ENCODE measurements around the gene OR4K13. TPM values are rescaled to one million over a fixed set of nuclear protein-coding genes. Genes with fewer than 3 reads are reported as not detected.

Gene OR4K13
- total and polyA plus RNA-seq, 4 donors, result not detected

DNA sequence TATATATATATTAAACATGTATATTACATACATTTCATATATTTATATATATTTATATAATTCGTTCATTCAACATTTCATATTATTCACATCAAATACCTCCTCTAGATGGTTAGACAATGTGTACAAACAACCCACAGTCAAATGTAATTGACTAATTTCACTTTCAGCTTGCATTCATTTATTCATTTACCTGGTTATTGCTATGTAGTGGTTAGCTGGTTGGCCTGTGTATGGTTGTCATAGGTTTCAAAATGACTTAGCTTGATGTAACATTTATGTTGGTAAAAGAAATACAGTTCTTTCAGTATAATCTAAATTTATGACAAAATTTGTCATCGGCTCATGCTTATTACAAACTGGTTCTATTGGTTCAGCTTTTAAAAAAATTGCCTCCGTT, 389 bp downstream of the OR4K13 start:
- no peak overlapping the region for H3K9ac ChIP-seq (ENCODE audit: low read depth in 1 of 2, low read length in 2 of 2)
- no peak overlapping the region for H3K4me3 ChIP-seq (ENCODE audit: low read depth in 1 of 3, low read length in 3 of 3)
- no peak overlapping the region for H3K27ac ChIP-seq (ENCODE audit: low read depth in 1 of 2, low read length in 2 of 2)
- H3K36me3 ChIP-seq (ENCODE audit: control insufficient read depth in 4 of 4, insufficient read depth in 3 of 4, low read depth in 1 of 4, low read length in 3 of 4), result no peaks in the 10 kb centered on the region
- no peak for DNase-seq (ENCODE audit: low spot score)
- no peak for TF ChIP-seq GABPA (IDR thresholded peaks at IDR 0.05 in 1 of 2, conservative IDR thresholded peaks at IDR 0.05 in 1 of 2)
- TF ChIP-seq, protein P1, sequence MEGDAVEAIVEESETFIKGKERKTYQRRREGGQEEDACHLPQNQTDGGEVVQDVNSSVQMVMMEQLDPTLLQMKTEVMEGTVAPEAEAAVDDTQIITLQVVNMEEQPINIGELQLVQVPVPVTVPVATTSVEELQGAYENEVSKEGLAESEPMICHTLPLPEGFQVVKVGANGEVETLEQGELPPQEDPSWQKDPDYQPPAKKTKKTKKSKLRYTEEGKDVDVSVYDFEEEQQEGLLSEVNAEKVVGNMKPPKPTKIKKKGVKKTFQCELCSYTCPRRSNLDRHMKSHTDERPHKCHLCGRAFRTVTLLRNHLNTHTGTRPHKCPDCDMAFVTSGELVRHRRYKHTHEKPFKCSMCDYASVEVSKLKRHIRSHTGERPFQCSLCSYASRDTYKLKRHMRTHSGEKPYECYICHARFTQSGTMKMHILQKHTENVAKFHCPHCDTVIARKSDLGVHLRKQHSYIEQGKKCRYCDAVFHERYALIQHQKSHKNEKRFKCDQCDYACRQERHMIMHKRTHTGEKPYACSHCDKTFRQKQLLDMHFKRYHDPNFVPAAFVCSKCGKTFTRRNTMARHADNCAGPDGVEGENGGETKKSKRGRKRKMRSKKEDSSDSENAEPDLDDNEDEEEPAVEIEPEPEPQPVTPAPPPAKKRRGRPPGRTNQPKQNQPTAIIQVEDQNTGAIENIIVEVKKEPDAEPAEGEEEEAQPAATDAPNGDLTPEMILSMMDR (IDR thresholded peaks at IDR 0.05; ENCODE audit: low read depth, low read length, missing input control), result no peak
- TF ChIP-seq, protein P2, sequence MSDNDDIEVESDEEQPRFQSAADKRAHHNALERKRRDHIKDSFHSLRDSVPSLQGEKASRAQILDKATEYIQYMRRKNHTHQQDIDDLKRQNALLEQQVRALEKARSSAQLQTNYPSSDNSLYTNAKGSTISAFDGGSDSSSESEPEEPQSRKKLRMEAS (IDR thresholded peaks at IDR 0.05), result no peak
- no peak for TF ChIP-seq RAD21 (IDR thresholded peaks at IDR 0.05)
- no peak for TF ChIP-seq JUND (IDR thresholded peaks at IDR 0.05)
- TF ChIP-seq FOXA1 (IDR thresholded peaks at IDR 0.05), result no peak
- TF ChIP-seq, protein P3, sequence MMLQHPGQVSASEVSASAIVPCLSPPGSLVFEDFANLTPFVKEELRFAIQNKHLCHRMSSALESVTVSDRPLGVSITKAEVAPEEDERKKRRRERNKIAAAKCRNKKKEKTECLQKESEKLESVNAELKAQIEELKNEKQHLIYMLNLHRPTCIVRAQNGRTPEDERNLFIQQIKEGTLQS (IDR thresholded peaks at IDR 0.05), result no peak
- no peak for TF ChIP-seq FOXA2 (IDR thresholded peaks at IDR 0.05)
- TF ChIP-seq, protein P4, sequence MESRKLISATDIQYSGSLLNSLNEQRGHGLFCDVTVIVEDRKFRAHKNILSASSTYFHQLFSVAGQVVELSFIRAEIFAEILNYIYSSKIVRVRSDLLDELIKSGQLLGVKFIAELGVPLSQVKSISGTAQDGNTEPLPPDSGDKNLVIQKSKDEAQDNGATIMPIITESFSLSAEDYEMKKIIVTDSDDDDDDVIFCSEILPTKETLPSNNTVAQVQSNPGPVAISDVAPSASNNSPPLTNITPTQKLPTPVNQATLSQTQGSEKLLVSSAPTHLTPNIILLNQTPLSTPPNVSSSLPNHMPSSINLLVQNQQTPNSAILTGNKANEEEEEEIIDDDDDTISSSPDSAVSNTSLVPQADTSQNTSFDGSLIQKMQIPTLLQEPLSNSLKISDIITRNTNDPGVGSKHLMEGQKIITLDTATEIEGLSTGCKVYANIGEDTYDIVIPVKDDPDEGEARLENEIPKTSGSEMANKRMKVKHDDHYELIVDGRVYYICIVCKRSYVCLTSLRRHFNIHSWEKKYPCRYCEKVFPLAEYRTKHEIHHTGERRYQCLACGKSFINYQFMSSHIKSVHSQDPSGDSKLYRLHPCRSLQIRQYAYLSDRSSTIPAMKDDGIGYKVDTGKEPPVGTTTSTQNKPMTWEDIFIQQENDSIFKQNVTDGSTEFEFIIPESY (IDR thresholded peaks at IDR 0.05), result no peak
- TF ChIP-seq RXRA (IDR thresholded peaks at IDR 0.05), result no peak
- TF ChIP-seq NR2F2 (IDR thresholded peaks at IDR 0.05), result no peak
- no peak for TF ChIP-seq HNF4A (conservative IDR thresholded peaks at IDR 0.05)
- TF ChIP-seq EGR1 (IDR thresholded peaks at IDR 0.05; ENCODE audit: low read depth in 2 of 2), result no peak
- TF ChIP-seq SP1 (IDR thresholded peaks at IDR 0.05), result no peak
- TF ChIP-seq YY1 (IDR thresholded peaks at IDR 0.05), result no peak
- H3K4me1 ChIP-seq (ENCODE audit: control insufficient read depth in 4 of 4, insufficient read depth in 4 of 4, low read length in 3 of 4), result no peaks in the 10 kb centered on the region
- H3K27me3 ChIP-seq (ENCODE audit: control insufficient read depth in 4 of 4, insufficient read depth in 4 of 4, low read length in 3 of 4), result no peaks in the 10 kb centered on the region
- WGBS, result 63% methylated on average over 3 of the region's 3 CpGs
- no peaks in the 10 kb centered on the region for H3K9me3 ChIP-seq (ENCODE audit: control insufficient read depth in 4 of 4, low read length in 3 of 4)

DNA sequence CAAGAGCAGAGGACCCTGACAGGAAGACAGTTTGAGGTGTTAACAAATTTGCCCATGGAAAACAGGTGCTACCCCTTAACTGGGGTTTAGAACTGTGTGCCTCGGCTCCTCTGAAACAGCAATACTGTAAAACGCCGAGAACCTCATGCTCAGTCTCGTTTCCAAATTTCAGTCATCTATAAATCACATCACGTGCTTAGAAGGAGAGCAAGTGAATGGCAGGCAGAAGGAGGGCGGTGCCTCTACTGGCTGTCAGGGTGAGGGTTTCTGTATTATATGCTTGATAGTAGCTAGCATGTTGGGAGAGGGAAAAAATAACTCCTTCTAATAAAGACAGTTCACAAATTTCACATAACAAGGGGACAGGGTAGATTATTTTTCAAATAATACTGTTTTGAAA, 4.8 kb downstream of the OR4K13 start:
- Histone ChIP-seq H3K4me1 (ENCODE audit: control insufficient read depth in 4 of 4, insufficient read depth in 4 of 4, low read length in 3 of 4) (no peaks in the 10 kb centered on the region), H3K27me3 (ENCODE audit: control insufficient read depth in 4 of 4, insufficient read depth in 4 of 4, low read length in 3 of 4) (no peaks in the 10 kb centered on the region), H3K27ac (ENCODE audit: low read depth in 1 of 2, low read length in 2 of 2) (no peak overlapping the region), H3K4me3 (ENCODE audit: low read depth in 1 of 3, low read length in 3 of 3) (no peak overlapping the region), H3K36me3 (ENCODE audit: control insufficient read depth in 4 of 4, insufficient read depth in 3 of 4, low read depth in 1 of 4, low read length in 3 of 4) (no peaks in the 10 kb centered on the region), H3K9me3 (ENCODE audit: control insufficient read depth in 4 of 4, low read length in 3 of 4) (no peaks in the 10 kb centered on the region), H3K9ac (ENCODE audit: low read depth in 1 of 2, low read length in 2 of 2) (no peak overlapping the region)
- TF ChIP-seq HNF4G (IDR thresholded peaks at IDR 0.05) (no peak), FOXA1 (IDR thresholded peaks at IDR 0.05) (no peak), RXRA (IDR thresholded peaks at IDR 0.05) (no peak), RAD21 (IDR thresholded peaks at IDR 0.05) (no peak), EGR1 (IDR thresholded peaks at IDR 0.05; ENCODE audit: low read depth in 2 of 2) (no peak), HNF4A (conservative IDR thresholded peaks at IDR 0.05) (no peak), JUND (IDR thresholded peaks at IDR 0.05) (no peak), YY1 (IDR thresholded peaks at IDR 0.05) (no peak), NR2F2 (IDR thresholded peaks at IDR 0.05) (no peak), FOXA2 (IDR thresholded peaks at IDR 0.05) (no peak), GABPA (IDR thresholded peaks at IDR 0.05 in 1 of 2, conservative IDR thresholded peaks at IDR 0.05 in 1 of 2) (no peak), SP1 (IDR thresholded peaks at IDR 0.05) (no peak), TAF1 (conservative IDR thresholded peaks at IDR 0.05) (no peak)
- TF ChIP-seq, protein P4 (IDR thresholded peaks at IDR 0.05), result no peak
- TF ChIP-seq, protein P1 (IDR thresholded peaks at IDR 0.05; ENCODE audit: low read depth, low read length, missing input control), result no peak
- TF ChIP-seq, protein P2 (IDR thresholded peaks at IDR 0.05), result no peak
- TF ChIP-seq, protein P5, sequence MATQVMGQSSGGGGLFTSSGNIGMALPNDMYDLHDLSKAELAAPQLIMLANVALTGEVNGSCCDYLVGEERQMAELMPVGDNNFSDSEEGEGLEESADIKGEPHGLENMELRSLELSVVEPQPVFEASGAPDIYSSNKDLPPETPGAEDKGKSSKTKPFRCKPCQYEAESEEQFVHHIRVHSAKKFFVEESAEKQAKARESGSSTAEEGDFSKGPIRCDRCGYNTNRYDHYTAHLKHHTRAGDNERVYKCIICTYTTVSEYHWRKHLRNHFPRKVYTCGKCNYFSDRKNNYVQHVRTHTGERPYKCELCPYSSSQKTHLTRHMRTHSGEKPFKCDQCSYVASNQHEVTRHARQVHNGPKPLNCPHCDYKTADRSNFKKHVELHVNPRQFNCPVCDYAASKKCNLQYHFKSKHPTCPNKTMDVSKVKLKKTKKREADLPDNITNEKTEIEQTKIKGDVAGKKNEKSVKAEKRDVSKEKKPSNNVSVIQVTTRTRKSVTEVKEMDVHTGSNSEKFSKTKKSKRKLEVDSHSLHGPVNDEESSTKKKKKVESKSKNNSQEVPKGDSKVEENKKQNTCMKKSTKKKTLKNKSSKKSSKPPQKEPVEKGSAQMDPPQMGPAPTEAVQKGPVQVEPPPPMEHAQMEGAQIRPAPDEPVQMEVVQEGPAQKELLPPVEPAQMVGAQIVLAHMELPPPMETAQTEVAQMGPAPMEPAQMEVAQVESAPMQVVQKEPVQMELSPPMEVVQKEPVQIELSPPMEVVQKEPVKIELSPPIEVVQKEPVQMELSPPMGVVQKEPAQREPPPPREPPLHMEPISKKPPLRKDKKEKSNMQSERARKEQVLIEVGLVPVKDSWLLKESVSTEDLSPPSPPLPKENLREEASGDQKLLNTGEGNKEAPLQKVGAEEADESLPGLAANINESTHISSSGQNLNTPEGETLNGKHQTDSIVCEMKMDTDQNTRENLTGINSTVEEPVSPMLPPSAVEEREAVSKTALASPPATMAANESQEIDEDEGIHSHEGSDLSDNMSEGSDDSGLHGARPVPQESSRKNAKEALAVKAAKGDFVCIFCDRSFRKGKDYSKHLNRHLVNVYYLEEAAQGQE (IDR thresholded peaks at IDR 0.05), result no peak
- TF ChIP-seq, protein P3 (IDR thresholded peaks at IDR 0.05), result no peak
- no peak for DNase-seq (ENCODE audit: low spot score)
- WGBS, result 68% methylated on average over 6 of the region's 6 CpGs
